Stimulated activated naive B cell treated with anti-CD40 and anti-IgM and Interleukin-4, amounts not matched to agents 10 μg/mL and 1 μg/mL and 100 μg/mL, for 72 hours (primary cell): ENCODE results near the gene KBTBD8.

Experiments
- ATAC-seq, 2 donors: fragments of 150-1000 bp; cut with Tn5 transposase; replicated peaks; 2 replicates each; pipeline ENCODE4 v1.10.0; 2021; ENCODE audit warnings: moderate library complexity in 1 of 2
- DNase-seq: peaks from one replicate; pipeline ENCODE4 v3.0.0; 2021
- H3K27ac Mint-ChIP-seq: one replicate; pipeline ENCODE4 v1.8.0; 2022; ENCODE audit warnings: mild to moderate bottlenecking, mixed read lengths
- H3K27me3 Mint-ChIP-seq, 2 donors: one replicate each; pipeline ENCODE4 v1.8.0; 2022; ENCODE audit warnings: mixed read lengths in 2 of 2
- H3K36me3 Mint-ChIP-seq, 2 donors: one replicate each; pipeline ENCODE4 v1.8.0; 2022; ENCODE audit warnings: mixed read lengths in 2 of 2, mild to moderate bottlenecking in 1 of 2
- H3K4me1 Mint-ChIP-seq, 2 donors: one replicate each; pipeline ENCODE4 v1.8.0; 2022; ENCODE audit warnings: mixed read lengths in 2 of 2, mild to moderate bottlenecking in 1 of 2
- H3K4me3 Mint-ChIP-seq, 2 donors: one replicate each; pipeline ENCODE4 v1.8.0; 2022; ENCODE audit warnings: mild to moderate bottlenecking in 2 of 2, mixed read lengths in 2 of 2, moderate library complexity in 1 of 2
- H3K9me3 Mint-ChIP-seq, 2 donors: one replicate each; pipeline ENCODE4 v1.8.0; 2022; ENCODE audit warnings: mixed read lengths in 2 of 2, mild to moderate bottlenecking in 1 of 2

KBTBD8 gene

GRCh38 chr3:67031986-67032385 lies 33.9 kb downstream of the KBTBD8 start:
- Mint-ChIP-seq H3K4me3 (no peak overlapping the region), H3K36me3 (peaks cover 2 to 4% of the 10 kb centered on the region in 2 donors), H3K9me3 (no peaks in the 10 kb centered on the region), H3K4me1 (peaks cover 21 to 45% of the 10 kb centered on the region in 2 donors), H3K27me3 (no peaks in the 10 kb centered on the region), H3K27ac (no peak overlapping the region)
- DNase-seq (no peak), ATAC-seq (no peak)

- DNase-seq, result no peak
- ATAC-seq, result no peak
- H3K4me3 Mint-ChIP-seq, result no peak overlapping the region
Measured at GRCh38 chr3:67033079-67033478, 35.0 kb downstream of the KBTBD8 start.

DNA sequence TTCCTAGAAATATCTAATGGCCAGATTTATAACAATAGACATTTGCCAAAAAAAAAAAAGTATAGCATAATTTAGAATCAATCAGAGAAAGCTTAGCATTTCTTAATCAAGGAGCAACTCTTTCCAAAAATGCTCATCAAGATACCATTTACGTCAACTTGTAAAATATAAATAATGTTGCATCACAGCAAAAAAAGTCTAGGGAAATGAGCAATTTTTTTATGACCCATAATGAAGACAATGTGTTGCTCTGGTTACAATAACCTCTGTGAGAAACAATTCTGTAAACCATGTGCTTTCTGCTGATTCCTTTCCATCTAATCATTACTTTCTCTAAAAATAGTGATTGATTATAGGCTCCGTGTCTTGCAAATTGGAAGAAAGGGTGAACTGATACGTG lies 36.3 kb downstream of the KBTBD8 start:
- Mint-ChIP-seq H3K27ac (no peak overlapping the region), H3K4me1 (peaks cover 13 to 31% of the 10 kb centered on the region in 2 donors), H3K4me3 (no peak overlapping the region), H3K27me3 (no peaks in the 10 kb centered on the region), H3K9me3 (no peaks in the 10 kb centered on the region), H3K36me3 (peaks cover 2 to 4% of the 10 kb centered on the region in 2 donors)
- ATAC-seq (no peak), DNase-seq (no peak)

More at GRCh38 chr3:67033079-67033478, 35.0 kb downstream of the KBTBD8 start:
- H3K4me1 Mint-ChIP-seq, result peaks cover 18 to 39% of the 10 kb centered on the region in 2 donors
- no peaks in the 10 kb centered on the region for H3K27me3 Mint-ChIP-seq
- no peak overlapping the region for H3K27ac Mint-ChIP-seq
- H3K36me3 Mint-ChIP-seq, result peaks cover 2 to 4% of the 10 kb centered on the region in 2 donors
- no peaks in the 10 kb centered on the region for H3K9me3 Mint-ChIP-seq

- H3K4me1 Mint-ChIP-seq, result peaks cover 2 to 11% of the 10 kb centered on the region in 2 donors
- no peak for DNase-seq
- no peaks in the 10 kb centered on the region for H3K27me3 Mint-ChIP-seq
- H3K4me3 Mint-ChIP-seq, result no peak overlapping the region
- H3K9me3 Mint-ChIP-seq, result no peaks in the 10 kb centered on the region
- H3K36me3 Mint-ChIP-seq, result peaks cover 0 to 2% of the 10 kb centered on the region in 2 donors
- H3K27ac Mint-ChIP-seq, result no peak overlapping the region
- ATAC-seq, result peak in 1 of 2 donors; percentile 48
Measured at GRCh38 chr3:67037615-67038014, 39.5 kb downstream of the KBTBD8 start.

DNA sequence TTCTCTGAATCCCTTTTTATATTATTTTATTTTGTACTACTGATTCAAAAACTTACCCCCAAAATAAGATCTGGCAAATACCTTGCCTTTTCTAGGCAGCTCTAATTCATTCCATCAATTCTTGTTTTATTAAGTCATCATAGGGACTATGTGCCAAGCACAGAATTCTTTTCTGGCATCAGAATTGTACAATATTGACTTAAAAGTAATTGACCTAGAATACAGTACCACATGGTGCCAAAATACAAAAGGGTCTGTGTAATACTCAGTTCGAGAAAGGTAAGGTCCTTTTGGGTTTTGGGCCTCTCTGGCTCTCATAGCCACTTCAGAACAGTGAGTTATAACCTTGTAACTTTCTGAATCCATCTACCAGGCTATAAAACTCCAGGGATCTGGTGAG lies 46.2 kb downstream of the KBTBD8 start:
- Mint-ChIP-seq H3K36me3 (peaks cover 0 to 6% of the 10 kb centered on the region in 2 donors), H3K27me3 (no peaks in the 10 kb centered on the region), H3K4me1 (peaks cover 20 to 22% of the 10 kb centered on the region in 2 donors), H3K9me3 (peaks cover 0 to 6% of the 10 kb centered on the region in 2 donors), H3K4me3 (no peak overlapping the region), H3K27ac (no peak overlapping the region)
- no peak for DNase-seq
- no peak for ATAC-seq

GRCh38 chr3:67044955-67045354 lies 46.8 kb downstream of the KBTBD8 start:
- no peak for ATAC-seq

GRCh38 chr3:67045711-67046465 lies 47.8 kb downstream of the KBTBD8 start:
- H3K9me3 Mint-ChIP-seq, result peaks cover 5 to 9% of the 10 kb centered on the region in 2 donors
- no peaks in the 10 kb centered on the region for H3K27me3 Mint-ChIP-seq
- no peak for DNase-seq
- no peak for ATAC-seq
- H3K36me3 Mint-ChIP-seq, result peaks cover 7 to 12% of the 10 kb centered on the region in 2 donors
- H3K27ac Mint-ChIP-seq, result no peak overlapping the region
- no peak overlapping the region for H3K4me3 Mint-ChIP-seq
- peaks cover 24 to 32% of the 10 kb centered on the region in 2 donors for H3K4me1 Mint-ChIP-seq

More at GRCh38 chr3:67044955-67045354, 46.8 kb downstream of the KBTBD8 start:
- DNase-seq, result no peak
- Mint-ChIP-seq H3K27me3 (no peaks in the 10 kb centered on the region), H3K4me1 (peaks cover 22 to 28% of the 10 kb centered on the region in 2 donors), H3K27ac (peak overlapping the region; percentile 59), H3K4me3 (no peak overlapping the region), H3K36me3 (peaks cover 1 to 8% of the 10 kb centered on the region in 2 donors), H3K9me3 (peaks cover under 1 to 6% of the 10 kb centered on the region in 2 donors)

GRCh38 chr3:67047051-67047450 lies 48.9 kb downstream of the KBTBD8 start:
- Mint-ChIP-seq H3K4me1 (peaks cover 24 to 32% of the 10 kb centered on the region in 2 donors), H3K27me3 (no peaks in the 10 kb centered on the region), H3K9me3 (peaks cover 5 to 9% of the 10 kb centered on the region in 2 donors), H3K36me3 (peaks cover 7 to 12% of the 10 kb centered on the region in 2 donors), H3K27ac (no peak overlapping the region), H3K4me3 (no peak overlapping the region)
- ATAC-seq (no peak), DNase-seq (no peak)

DNA sequence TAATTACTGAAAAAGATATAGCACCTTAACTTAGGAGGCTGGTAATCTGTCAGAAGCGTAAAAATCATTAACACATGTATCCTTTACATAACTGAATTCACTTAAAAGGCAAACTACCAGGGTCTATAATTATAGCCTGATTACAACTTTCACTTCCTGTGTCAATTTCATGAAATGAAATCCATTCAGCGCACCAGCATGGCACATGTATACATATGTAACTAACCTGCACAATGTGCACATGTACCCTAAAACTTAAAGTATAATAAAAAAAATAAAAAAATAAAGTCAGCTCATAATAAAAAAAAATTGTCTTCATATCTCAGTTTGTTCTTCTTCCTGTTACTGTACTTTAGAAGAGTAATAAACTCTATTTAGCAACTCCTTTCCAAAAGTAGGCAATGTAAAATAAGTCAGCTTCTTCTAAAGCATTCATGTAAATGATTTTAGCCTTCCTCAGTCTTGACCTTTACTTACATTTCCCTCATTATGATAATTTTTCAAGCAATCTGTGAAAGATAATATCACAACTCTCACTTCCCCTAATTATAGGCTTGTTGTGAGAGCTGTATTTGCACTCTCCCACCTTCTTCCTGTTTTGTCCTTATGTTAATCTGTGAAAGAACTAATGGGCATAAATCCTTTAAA lies 50.1 kb downstream of the KBTBD8 start:
- peak; percentile 95 for ATAC-seq
- H3K9me3 Mint-ChIP-seq, result peaks cover 10% of the 10 kb centered on the region in 2 donors
- peaks cover 20 to 32% of the 10 kb centered on the region in 2 donors for H3K4me1 Mint-ChIP-seq
- peaks cover 7 to 12% of the 10 kb centered on the region in 2 donors for H3K36me3 Mint-ChIP-seq
- peak overlapping the region; percentile 75 to 81 for H3K4me3 Mint-ChIP-seq
- peak overlapping the region; percentile 96 for H3K27ac Mint-ChIP-seq
- DNase-seq, result no peak
- no peaks in the 10 kb centered on the region for H3K27me3 Mint-ChIP-seq

DNA sequence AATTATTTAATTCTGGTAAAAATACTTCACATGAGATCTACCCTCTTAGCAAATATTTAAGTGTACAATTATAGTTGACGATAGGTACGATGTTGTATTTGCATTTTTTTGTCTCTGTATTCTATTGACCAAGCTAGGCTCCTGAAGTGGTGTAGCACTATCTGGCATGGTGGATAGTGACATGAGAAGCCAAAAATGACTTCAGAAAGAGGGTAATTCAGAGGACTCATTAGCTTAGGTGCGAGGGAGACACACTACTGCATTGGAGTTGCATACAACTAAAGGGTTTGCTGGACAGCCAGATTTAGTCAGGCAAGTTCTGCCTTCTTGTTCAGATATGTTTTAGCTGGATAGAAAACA lies 50.6 kb downstream of the KBTBD8 start:
- peaks cover 15 to 32% of the 10 kb centered on the region in 2 donors for H3K4me1 Mint-ChIP-seq
- ATAC-seq (peak; percentile 62 to 72), DNase-seq (no peak)
- H3K9me3 Mint-ChIP-seq, result peaks cover 8 to 11% of the 10 kb centered on the region in 2 donors
- no peaks in the 10 kb centered on the region for H3K27me3 Mint-ChIP-seq
- peak overlapping the region; percentile 75 to 81 for H3K4me3 Mint-ChIP-seq
- H3K36me3 Mint-ChIP-seq, result peaks cover 7 to 9% of the 10 kb centered on the region in 2 donors
- H3K27ac Mint-ChIP-seq, result peak overlapping the region; percentile 96

- Mint-ChIP-seq H3K4me1 (peaks cover 10 to 20% of the 10 kb centered on the region in 2 donors), H3K36me3 (peaks cover 8 to 9% of the 10 kb centered on the region in 2 donors), H3K4me3 (no peak overlapping the region), H3K27me3 (no peaks in the 10 kb centered on the region), H3K27ac (no peak overlapping the region), H3K9me3 (peaks cover 11 to 12% of the 10 kb centered on the region in 2 donors)
- DNase-seq, result no peak
- no peak for ATAC-seq
Measured at GRCh38 chr3:67059443-67059842, 61.3 kb downstream of the KBTBD8 start.
